ENCODE measurements around the gene MTCP1. TPM values are rescaled to one million over a fixed set of nuclear protein-coding genes. Genes with fewer than 3 reads are reported as not detected.

Gene MTCP1
- total and polyA plus RNA-seq, 9 of the 15 experiments (the other 6 are each of a cell fraction or from before 2014, with no cell fraction given), result 12.7 to 28.0 (median 22.9) TPM

- TF ChIP-seq BCLAF1 (IDR thresholded peaks at IDR 0.05; ENCODE audit: borderline replicate concordance in 1 of 2, control insufficient read depth in 1 of 2, low read depth in 2 of 2, low read length in 1 of 2), result no peak
- TF ChIP-seq ZNF3 (CRISPR knock-in tag; IDR thresholded peaks at IDR 0.05), result no peak
- TF ChIP-seq ILK (tag; IDR thresholded peaks at IDR 0.05; ENCODE audit: borderline replicate concordance, low read depth), result no peak
- TF ChIP-seq CBFA2T2 (conservative IDR thresholded peaks at IDR 0.05), result no peak
These were observed 5.8 kb downstream of the MTCP1 start (continued) for GRCh38 chrX:155065035-155065734.

GRCh38 chrX:155061760-155062159 lies 9.2 kb downstream of the MTCP1 start:
- no peak overlapping the region for H3K27ac ChIP-seq (ENCODE audit: extremely low read depth, low read depth, low read length)
- no peak overlapping the region for H3K4me2 ChIP-seq (ENCODE audit: insufficient read depth, low read length)
- H3K36me3 ChIP-seq (ENCODE audit: control insufficient read depth, insufficient read depth, low read length), result peaks cover 42% of the 10 kb centered on the region; the same call in 2 of the 3 replicates
- no peak for FAIRE-seq
- H3K79me2 ChIP-seq (ENCODE audit: control insufficient read depth, insufficient read depth, low read length), result no peaks in the 10 kb centered on the region; the same call in 2 of the 3 replicates
- 84% methylated on average over 3 of the region's 4 CpGs for WGBS (ENCODE audit: insufficient coverage, low coverage, missing lambda C conversion rate)
- no peaks in the 10 kb centered on the region for H3K27me3 ChIP-seq (ENCODE audit: control insufficient read depth in 2 of 2, insufficient read depth in 2 of 2, low read length in 2 of 2)
- in situ Hi-C loops (cut with MboI) (no loop called here), intact Hi-C loops (cut with micrococcal nuclease) (no loop called here)
- ChIA-PET CTCF (ENCODE audit: low intra/inter-chr PET ratio) (no interaction called here), POLR2A (no interaction called here)
- BruUV-seq (replicated peaks), result no TSS peak
- ATAC-seq, result no peak
- H3K9me3 ChIP-seq (replicated peaks; ENCODE audit: control insufficient read depth, insufficient read depth, low read depth, low read length), result no peaks in the 10 kb centered on the region
- H3K4me3 ChIP-seq, result no peak overlapping the region
- no peak overlapping the region for H3K9ac ChIP-seq (ENCODE audit: insufficient read depth in 1 of 2, low read depth in 2 of 2, low read length in 2 of 2)
- H3K4me1 ChIP-seq (replicated peaks in 1 of 2; ENCODE audit: control insufficient read depth in 2 of 2, insufficient read depth in 2 of 2, low read length in 2 of 2), result peaks cover 0 to 8% of the 10 kb centered on the region in 2 experiments; a peak in 3 of 5 replicates
- no peak overlapping the region for H2AFZ ChIP-seq (ENCODE audit: low read depth, low read length)
- H3K9me1 ChIP-seq (ENCODE audit: control insufficient read depth, insufficient read depth, low read length), result no peaks in the 10 kb centered on the region
- no peaks in the 10 kb centered on the region for H4K20me1 ChIP-seq (replicated peaks; ENCODE audit: control insufficient read depth, insufficient read depth, low read length)
- DNase-seq (ENCODE audit: extremely low read depth in 1 of 4, low spot score in 3 of 4), result no peak
- no peak for TF ChIP-seq ZNF3 (CRISPR knock-in tag; IDR thresholded peaks at IDR 0.05)
- TF ChIP-seq NFIC (IDR thresholded peaks at IDR 0.05), result no peak
- no peak for TF ChIP-seq ADNP (tag; IDR thresholded peaks at IDR 0.05)
- no peak for TF ChIP-seq FOXP1 (CRISPR knock-in tag; IDR thresholded peaks at IDR 0.05)
- TF ChIP-seq PTRF (tag; IDR thresholded peaks at IDR 0.05), result no peak
- TF ChIP-seq TAF9B (IDR thresholded peaks at IDR 0.05; ENCODE audit: partially characterized antibody), result no peak
